ENCODE measurements around the gene PLPPR2.
"Not testable (repeated sequence)": the region's sequence is repeated elsewhere in the genome, so short reads cannot be mapped to it uniquely, and the experiment has no call there.

PLPPR2 gene

DNA sequence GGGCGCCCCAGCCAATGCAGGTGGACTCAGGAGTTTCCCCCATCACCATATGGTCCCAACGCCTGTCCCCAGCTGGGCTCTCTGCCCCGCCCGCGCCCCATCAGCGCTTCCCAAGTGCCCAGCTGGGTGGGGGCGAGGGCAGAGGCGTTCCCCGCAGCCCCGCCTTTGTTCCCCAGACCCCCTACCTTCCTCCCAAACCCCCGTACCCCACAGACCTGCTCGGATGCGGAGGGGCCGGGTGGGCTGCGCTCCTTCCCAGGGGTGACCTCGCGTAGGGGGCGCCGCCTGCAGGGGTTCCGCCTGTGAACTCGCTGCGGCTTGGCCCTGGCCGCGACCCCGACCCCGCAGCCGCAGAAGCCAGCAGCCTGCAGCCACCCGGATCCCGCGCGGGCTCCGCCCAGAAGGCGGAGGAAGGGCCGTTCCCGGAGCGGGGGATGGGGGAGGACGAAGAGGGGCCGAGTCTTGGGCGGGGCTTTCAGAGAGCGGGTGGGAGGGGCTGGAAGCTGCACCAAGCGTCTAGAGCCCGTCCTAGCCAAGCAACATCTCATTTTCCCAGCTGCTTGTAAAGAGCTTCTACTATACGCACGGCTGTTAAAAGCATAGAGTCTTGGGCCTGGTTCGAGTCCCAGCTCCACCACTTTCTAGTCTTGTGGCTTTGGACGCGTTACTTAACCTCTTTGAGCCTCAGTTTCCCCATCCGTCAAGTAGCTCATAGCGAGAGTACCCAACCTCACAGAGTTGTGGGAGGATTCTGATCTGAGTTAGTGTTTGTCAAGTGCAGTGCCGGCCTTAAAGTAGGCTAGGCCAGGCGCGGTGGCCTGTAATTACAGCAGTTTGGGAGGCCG is 15.8 kb upstream of the PLPPR2 start, which contains the start of gene RAB3D:
Gene RAB3D, minus strand, starts transcription at position 404 of the 845 bp plus-strand sequence. CDS start 2,258 bp downstream, outside the sequence.
- no peak for DNase-seq (ENCODE audit: low read depth, low spot score)
- H3K27ac ChIP-seq = peak within 1 kb of the TSS; percentile 49

DNA sequence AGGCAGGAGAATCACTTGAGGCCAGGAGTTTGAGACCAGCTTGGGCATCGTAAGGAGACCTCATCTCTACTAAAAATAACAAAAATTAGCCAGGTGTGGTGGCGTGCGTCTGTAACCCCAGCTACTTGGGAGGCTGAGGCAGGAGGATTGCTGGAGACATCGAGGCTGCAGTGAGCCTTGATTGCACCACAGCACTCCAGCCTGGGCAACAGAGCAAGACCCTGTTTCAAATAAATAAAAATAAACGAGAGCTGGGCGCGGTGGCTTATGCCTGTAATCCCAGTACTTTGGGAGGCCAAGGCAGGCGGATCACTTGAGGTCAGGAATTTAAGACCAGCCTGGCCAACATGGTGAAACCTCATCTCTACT is 15.1 kb upstream of the PLPPR2 start:
- H3K27ac ChIP-seq; DNase-seq (ENCODE audit: low read depth, low spot score): not testable (repeated sequence)

DNA sequence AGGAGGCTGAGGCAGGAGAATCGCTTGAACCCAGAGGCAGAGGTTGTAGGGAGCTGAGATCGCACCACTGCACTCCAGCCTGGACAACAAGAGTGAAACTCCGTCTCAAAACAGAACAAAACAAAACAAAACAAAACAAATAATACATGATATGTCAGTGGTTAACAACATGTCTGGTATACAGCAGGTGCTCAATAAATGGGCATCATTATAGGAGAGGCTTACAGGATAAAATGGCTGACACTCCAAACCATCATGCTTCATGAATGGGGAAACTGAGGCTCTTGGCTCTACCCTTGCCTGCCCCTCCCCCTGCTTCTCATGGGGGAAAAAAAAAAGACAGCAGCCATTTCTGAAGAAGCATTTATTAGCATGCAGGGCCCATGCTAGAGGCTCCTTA is 12.8 kb upstream of the PLPPR2 start:
- H3K27ac ChIP-seq = no peak overlapping the region
- no peak for DNase-seq (ENCODE audit: low read depth, low spot score)

DNA sequence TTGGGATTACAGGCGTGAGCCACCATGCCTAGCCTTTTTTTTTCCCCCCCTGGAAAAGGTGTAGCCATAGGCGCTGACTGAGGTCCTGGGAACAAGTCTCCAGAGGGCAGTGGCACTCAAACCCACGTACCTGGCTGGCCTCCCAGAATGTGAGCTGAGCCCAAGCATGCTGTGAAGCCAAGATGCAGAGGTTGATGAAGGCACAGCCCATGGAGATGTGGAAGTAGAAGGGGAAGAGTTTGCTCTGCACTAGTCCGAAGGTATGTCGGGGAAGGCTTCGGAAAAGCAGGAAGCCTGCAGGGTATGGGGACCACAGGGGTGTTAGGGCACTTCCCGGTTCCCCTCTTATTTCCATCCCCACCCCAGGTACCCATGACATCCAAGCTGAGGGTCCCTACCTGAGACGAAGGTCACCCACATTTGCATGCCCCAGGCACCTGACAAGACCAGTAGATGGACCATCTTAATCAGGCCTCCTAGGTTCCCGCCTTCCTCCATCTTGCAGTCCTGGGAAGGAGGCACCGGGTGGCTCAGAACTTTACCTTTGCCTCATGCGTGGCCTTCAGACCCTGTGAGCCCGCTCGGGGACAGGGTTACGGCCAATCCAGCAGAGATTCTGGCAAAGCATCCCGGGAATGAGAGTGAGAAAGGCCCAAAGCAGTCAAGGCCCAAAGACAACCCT is 10.0 kb upstream of the PLPPR2 start:
- peak overlapping the region; percentile 53 for H3K27ac ChIP-seq
- no peak for DNase-seq (ENCODE audit: low read depth, low spot score)

DNA sequence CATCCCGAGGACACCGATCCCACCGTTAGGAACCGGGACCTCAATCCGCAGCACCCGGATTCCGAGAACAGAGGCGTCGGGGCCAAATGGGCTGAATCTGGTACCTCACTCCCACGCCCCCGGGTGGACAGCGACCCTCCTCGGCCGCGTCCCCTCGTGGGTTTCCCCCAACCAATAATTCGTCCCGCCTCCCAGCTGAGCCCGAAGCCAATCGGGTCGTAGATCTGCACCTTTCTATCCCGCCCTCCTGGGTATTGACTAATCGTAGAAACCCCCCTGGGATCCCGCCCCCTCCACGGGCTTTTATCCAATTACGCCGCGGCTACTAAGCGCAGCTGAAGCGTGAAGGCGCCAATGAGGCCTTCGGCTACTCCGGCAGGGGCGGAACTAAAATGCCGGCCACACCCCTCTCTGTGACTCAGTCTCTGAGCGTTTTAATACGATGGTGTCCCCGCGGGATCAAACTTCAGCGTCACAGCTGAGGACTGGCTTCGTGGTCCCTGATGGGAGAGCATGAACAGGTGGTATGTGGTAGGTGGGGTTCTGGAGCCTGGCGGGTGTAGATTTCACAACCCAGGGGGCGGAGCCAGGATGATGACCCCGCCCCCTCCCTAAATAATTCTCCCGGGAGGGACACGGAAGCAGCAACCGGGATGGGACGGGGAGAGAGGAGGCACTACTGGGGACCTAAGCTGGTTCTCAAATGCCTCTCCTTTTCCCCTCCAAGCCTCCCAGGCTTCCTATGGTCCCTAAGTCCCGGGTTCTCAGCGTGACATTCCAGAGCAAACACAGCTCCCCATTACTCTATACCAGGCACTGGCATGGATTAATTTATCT is 8.9 kb upstream of the PLPPR2 start, which contains the start of the genes CCDC159 and TMEM205:
Gene CCDC159, plus strand, starts transcription at position 416 of the 837 bp plus-strand sequence. Its CDS starts 88 bp downstream, at position 504.
Gene TMEM205, minus strand, starts transcription at position 165 of the 837 bp plus-strand sequence. CDS start 649 bp downstream, outside the sequence.
- DNase-seq (ENCODE audit: low read depth, low spot score) = peak; percentile 95
- peak within 1 kb of the TSS; percentile 53 for H3K27ac ChIP-seq

DNA sequence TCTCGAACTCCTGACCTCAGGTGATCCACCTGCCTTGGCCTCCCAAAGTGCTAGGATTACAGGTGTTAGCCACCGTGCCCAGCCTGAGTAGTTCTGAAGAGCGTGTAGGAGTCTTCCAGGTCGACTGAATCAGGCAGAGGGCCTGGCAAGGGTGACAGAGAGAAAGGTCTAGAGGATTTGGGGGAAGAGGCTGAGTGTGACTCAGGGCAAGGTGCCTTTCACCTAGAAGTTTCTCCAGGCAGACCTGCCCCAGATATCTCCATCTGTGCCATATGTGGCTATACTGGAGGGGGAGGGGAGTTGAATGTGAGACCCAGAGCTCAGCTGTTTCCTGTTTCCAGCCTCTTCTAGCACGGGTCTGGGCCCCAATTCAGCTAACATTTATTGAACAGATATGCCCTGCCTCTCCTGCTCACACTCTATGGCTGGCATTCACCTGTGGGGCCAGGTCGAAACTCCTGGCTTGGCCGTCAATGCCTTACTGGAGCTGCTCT is 7.6 kb upstream of the PLPPR2 start:
- H3K27ac ChIP-seq = no peak overlapping the region

DNA sequence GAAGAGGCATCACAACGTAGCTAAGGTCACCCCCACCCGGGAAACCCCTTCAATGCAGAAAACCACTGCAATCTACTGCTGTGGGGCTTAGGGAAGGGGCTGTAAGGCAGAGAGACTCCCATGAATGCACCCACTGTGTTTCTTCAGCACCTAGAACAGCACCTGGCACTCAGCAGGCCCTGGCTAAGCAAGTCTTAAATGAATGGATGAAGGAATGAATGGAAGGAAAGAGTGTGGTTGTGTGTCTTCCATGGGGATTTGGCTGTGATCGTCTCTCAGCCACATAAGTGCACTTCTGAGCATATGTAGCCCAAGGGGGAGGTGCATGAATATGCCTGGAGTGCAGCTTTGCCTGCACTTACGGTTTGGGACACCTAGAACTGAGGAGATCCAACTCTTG is 6.1 kb upstream of the PLPPR2 start:
- H3K27ac ChIP-seq = no peak overlapping the region
- DNase-seq (ENCODE audit: low read depth, low spot score) = no peak

More for the DNA sequence above, 7.6 kb upstream of the PLPPR2 start:
- DNase-seq (ENCODE audit: low read depth, low spot score) = no peak

DNA sequence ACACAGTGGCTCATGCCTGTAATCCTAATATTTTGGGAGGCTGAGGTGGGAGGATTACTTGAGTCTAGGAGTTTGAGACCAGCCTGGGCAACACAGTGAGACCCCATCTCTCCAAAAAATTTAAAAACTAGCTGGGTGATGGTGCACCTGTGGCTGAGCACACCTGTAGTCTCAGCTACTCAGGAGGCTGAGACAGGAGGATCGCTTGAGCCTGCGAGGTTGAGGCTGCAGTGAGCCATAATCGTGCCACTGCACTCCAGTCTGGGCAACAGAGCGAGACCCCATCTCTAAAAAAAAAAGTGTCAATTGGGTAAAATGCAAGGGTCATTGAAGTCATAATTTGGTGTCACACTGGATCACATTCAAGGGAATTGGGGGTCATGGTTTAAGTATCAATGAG is 1.1 kb upstream of the PLPPR2 start:
- H3K27ac ChIP-seq; DNase-seq (ENCODE audit: low read depth, low spot score): not testable (repeated sequence)

DNA sequence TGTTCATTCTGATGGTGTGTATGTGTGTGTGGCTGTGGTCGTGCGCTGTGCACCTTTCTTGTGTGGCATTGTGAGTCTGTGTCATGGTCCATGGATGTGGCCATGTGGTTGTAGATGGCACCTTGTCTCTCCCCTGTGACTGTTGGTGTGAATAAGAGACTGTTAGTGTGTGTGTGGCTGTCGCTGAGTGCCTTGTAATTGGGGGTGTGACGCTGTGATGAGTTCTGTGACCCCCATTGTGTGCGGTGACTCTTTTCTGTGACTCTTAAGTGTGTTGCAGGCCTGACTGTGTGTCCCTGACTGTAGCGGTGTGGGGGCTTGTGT is 804 bp downstream of the PLPPR2 start:
- no peak for DNase-seq (ENCODE audit: low read depth, low spot score)
- no peak overlapping the region for H3K27ac ChIP-seq

DNA sequence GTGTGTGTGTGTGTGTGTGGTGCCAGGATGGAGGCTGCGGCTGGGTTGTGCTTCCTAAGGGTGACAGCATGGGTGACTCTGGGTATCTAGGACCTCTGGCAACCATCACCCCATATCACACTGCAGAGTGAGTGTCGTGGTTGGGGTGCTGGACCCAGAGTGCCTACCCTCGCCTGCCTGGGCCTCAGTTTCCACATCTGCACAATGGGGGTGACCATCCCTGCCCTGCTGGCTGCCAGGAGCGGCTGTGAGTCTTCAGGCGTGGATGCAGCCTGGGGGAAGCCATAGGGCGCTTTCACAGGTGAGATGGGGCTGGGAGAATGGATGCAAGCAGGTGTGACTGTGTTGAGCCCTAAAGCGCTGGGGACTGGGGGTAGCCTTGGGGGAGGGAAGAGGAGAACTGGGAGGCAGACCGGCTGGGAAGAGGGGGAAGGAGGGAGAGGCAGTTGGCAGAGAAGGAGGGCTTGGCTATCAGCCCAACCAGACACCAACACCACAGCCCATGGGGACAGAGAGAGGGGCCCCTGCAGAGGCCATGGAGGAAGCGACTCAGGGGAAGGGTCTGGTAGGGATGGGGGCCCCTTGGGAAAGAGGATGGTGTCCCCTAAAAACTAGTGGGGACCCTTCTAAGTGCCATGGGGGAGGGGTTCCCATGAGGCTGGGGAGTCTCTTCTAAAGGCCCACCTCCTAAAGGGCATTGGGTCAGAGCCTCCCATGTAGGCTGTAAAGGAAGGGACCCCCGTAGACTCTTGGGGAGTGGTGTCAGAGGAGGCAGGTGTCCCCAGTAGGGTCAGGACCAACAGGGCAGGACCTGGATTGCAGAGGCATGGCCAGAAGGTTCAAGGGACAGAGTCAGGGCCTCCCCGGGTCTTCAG is 1.7 kb downstream of the PLPPR2 start:
- no peak overlapping the region for H3K27ac ChIP-seq
- DNase-seq (ENCODE audit: low read depth, low spot score) = no peak

DNA sequence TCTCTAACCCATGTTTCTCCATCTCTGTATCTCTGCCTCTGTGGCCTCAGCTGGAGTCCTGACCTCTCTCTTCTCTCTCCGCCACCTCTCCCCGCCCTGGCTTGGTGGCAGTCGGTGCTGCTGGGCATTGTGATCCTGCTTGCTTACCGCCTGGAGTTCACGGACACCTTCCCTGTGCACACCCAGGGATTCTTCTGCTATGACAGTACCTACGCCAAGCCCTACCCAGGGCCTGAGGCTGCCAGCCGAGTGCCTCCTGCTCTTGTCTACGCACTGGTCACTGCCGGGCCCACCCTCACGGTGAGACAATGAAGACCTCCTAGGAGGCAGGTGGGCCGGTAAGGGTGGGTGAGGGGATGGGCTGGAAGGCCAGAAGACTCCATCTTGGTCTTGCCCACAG is 4.2 kb downstream of the PLPPR2 start:
- peak overlapping the region; percentile 7 for H3K27ac ChIP-seq
- DNase-seq (ENCODE audit: low read depth, low spot score) = no peak

DNA sequence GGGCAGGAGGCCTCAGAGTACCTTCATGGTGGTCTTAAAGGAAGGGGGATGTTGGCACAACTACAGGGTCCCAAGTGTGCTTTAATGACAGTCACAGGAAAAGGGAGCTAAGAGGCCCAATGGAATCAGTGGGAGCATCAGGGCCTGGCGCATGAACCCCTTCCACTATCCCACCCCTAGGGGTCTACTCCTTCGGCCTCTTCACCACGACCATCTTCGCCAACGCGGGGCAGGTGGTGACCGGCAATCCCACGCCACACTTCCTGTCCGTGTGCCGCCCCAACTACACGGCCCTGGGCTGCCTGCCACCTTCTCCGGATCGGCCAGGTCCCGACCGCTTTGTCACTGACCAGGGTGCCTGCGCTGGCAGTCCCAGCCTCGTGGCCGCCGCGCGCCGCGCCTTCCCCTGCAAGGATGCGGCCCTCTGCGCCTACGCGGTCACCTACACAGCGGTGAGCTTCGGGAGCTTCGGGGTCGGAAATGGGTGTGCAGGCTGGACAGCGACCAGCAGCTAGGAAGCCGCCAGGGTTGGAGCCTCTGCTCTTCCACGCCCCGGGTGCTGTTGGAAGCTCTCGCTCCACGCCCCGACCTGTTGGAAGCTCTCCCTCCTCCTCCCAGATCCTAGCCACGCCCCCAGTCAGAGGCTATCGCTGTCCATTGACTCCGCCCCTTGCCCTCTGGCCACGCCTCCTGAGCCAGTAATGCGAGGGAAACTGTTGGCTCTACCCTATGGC is 6.0 kb downstream of the PLPPR2 start:
- DNase-seq (ENCODE audit: low read depth, low spot score) = no peak

DNA sequence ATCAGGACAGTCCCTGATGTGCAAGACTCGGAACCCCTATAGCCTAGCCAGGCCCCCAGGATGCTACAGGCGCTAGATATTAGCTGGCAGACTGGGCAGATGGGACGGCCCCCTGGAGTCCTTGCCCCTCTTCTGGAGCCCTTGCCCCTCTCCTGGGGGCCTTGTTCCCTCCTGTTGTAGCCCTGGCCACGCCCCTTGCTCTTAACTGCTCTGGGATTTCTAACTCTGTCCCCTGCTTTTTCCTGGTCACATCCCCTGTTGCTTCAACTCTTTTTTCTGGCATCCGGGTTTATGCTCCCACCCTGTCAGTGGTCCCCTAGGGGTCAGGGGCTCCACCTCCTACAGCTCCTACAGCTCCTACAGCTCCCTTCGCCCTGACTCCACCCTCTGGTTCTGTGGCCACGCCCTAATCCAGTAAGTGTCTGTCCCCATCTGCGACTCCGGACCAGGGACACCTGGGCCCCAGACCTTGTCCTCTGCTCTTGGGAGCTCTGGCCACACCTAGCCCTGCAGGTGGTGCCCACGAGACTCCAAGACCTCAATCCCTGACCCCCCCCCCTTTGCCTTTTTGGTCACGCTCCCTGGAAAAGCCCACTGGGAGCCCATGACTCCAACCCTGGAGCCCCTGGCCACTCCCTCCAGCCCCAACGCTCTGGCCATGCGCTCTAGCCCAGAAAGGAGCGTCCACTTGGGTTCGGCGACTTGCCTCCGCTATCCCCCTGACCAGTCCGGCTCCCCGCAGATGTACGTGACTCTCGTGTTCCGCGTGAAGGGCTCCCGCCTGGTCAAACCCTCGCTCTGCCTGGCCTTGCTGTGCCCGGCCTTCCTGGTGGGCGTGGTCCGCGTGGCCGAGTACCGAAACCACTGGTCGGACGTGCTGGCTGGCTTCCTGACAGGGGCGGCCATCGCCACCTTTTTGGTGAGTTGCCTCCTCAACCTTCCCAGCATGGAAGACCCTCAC is 6.8 kb downstream of the PLPPR2 start:
- no peak for DNase-seq (ENCODE audit: low read depth, low spot score)
- H3K27ac ChIP-seq = no peak overlapping the region

More for the DNA sequence above, 6.0 kb downstream of the PLPPR2 start:
- no peak overlapping the region for H3K27ac ChIP-seq

DNA sequence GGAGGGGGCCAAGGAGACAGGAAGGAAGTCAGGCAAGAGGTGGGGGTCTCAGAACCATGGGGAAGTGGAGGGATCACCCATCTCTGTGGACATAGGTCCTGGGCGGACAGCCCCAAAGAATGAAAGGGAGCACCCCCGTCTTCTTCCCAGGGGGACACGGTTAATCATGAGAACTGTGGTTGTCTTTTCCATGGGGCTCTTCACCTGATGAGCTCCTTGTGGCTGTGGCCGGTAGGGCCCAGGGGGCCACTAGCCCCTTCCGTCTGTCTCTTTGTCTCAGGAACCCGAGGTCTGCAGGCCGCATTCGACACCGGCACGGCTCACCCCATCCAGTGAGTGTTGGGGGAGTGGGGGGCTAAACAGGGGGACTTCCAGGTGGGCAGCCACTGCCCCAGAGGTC is 8.6 kb downstream of the PLPPR2 start:
- H3K27ac ChIP-seq = no peak overlapping the region

DNA sequence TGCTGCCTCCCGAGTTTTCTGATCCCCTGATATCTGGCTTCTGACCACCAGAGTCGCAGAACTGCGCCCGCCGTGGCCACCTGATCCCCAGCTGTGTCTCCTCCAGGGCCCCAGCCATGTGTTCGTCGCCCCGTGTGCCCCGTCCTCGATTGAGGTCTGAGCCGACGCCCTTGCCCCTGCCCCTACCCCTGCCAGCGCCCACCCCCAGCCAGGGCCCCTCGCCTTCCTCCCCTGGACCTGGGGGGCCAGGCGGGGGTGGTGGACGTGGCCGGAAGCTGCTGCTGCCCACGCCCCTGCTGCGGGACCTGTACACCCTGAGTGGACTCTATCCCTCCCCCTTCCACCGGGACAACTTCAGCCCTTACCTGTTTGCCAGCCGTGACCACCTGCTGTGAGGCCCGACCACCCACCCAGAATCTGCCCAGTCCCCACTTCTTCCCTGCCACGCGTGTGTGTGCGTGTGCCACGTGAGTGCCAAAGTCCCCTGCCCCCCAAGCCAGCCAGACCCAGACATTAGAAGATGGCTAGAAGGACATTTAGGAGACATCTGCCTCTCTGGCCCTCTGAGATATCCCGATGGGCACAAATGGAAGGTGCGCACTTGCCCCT is 9.2 kb downstream of the PLPPR2 start:
- DNase-seq (ENCODE audit: low read depth, low spot score) = no peak
- H3K27ac ChIP-seq = no peak overlapping the region

More for the DNA sequence above, 8.6 kb downstream of the PLPPR2 start:
- no peak for DNase-seq (ENCODE audit: low read depth, low spot score)

DNA sequence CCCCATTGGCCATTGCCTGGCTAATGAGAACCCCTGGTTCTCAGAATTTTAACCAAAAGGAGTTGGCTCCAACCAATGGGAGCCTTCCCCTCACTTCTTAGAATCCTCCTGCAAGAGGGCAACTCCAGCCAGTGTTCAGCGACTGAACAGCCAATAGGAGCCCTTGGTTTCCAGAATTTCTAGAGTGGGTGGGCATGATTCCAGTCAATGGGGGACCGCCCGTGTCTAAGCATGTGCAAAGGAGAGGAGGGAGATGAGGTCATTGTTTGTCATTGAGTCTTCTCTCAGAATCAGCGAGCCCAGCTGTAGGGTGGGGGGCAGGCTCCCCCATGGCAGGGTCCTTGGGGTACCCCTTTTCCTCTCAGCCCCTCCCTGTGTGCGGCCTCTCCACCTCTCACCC is 9.7 kb downstream of the PLPPR2 start:
- H3K27ac ChIP-seq = no peak overlapping the region
- DNase-seq (ENCODE audit: low read depth, low spot score) = no peak

DNA sequence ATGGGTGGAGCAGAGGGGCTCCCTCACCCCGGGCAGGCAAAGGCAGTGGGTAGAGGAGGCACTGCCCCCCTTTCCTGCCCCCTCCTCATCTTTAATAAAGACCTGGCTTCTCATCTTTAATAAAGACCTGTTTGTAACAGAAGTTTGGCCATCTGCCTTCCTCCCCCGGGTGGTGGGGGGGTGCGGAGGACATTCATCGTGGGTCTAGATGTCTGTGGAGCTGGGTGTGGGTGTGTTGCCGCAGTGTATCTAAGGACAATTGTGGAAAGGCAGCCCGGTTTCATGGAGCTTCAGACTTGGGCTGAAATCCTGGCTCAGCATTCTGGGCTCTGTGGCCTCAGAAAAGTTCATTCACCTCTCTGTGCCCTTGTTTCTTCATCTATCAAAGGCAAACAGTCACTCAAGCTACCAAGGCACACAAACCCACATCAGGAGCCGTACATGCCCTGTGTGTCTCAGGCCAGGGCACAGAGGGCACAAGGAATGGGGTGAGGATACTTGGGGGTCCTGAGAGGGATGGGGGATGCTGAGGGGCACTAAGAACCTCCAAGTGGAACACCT is 10.4 kb downstream of the PLPPR2 start:
- H3K27ac ChIP-seq = no peak overlapping the region
- DNase-seq (ENCODE audit: low read depth, low spot score) = no peak

Measured in epithelial cell of prostate (primary cell).